OCI-LY1 (cell line): ENCODE results near the gene HOXA10.

Source experiments
- CTCF ChIP-seq: fragments of 200-600 bp; sonication (generic), shearing (Covaris generic); IDR thresholded peaks from 2 replicates; pipeline ENCODE4 v1.5.1; 2017; ENCODE audit warnings: mild to moderate bottlenecking, antibody characterized with exemption, low read length, moderate library complexity, mixed read lengths
- EZH2 ChIP-seq: fragments of 200-600 bp; sonication (generic), shearing (Covaris generic); IDR thresholded peaks from 2 replicates; pipeline ENCODE4 v1.8.0; 2017; ENCODE audit warnings: borderline replicate concordance, mixed run types, mild to moderate bottlenecking, antibody characterized with exemption, low read length, moderate library complexity, mixed read lengths

GRCh38 chr7:27132978-27133377, 41.1 kb downstream of the HOXA10 start:
- TF ChIP-seq CTCF = no peak
- no peak for TF ChIP-seq EZH2
